Stomach smooth muscle (tissue), 2 donors: ENCODE data around the gene ZMPSTE24.
A peak's percentile ranks its signal among the peaks of the same experiment; 100 is the strongest.

Source experiments
- H3K27ac ChIP-seq: one replicate; pipeline ENCODE4 v1.7.0; 2013; ENCODE audit warnings: mild to moderate bottlenecking, low read length, inconsistent platforms
- H3K27me3 ChIP-seq, 2 donors: one replicate each; pipeline ENCODE4 v1.7.0; 2013; ENCODE audit warnings: low read length in 2 of 2; ENCODE audit not compliant: insufficient read depth in 2 of 2, control insufficient read depth in 1 of 2
- H3K36me3 ChIP-seq, 2 donors: one replicate each; pipeline ENCODE4 v1.7.0; 2013; ENCODE audit warnings: low read length in 2 of 2; ENCODE audit not compliant: control insufficient read depth in 2 of 2, insufficient read depth in 2 of 2
- H3K4me1 ChIP-seq: one replicate; pipeline ENCODE4 v1.7.0; 2013; ENCODE audit warnings: low read length; ENCODE audit not compliant: control insufficient read depth, insufficient read depth
- H3K4me3 ChIP-seq, 2 donors: one replicate each; pipeline ENCODE4 v1.7.0; 2013; ENCODE audit warnings: low read length in 2 of 2
- H3K9ac ChIP-seq, 2 donors: one replicate each; pipeline ENCODE4 v1.7.0; 2013; ENCODE audit warnings: low read length in 2 of 2, mild to moderate bottlenecking in 1 of 2
- H3K9me3 ChIP-seq, 2 donors: one replicate each; pipeline ENCODE4 v1.7.0; 2013; ENCODE audit warnings: low read length in 2 of 2; ENCODE audit not compliant: control insufficient read depth in 2 of 2
- donor health status: healthy.
- donor health status: Pancreatic carcinoma.

Gene ZMPSTE24

GRCh38 chr1:40311692-40312091 lies 53.7 kb downstream of the ZMPSTE24 start:
- H3K27ac ChIP-seq = no peak overlapping the region
- peaks cover 8 to 11% of the 10 kb centered on the region in 2 donors for H3K27me3 ChIP-seq
- no peaks in the 10 kb centered on the region for H3K36me3 ChIP-seq
- H3K9me3 ChIP-seq = no peaks in the 10 kb centered on the region
- H3K4me3 ChIP-seq = no peak overlapping the region
- H3K9ac ChIP-seq = no peak overlapping the region
- H3K4me1 ChIP-seq = peaks cover 30% of the 10 kb centered on the region

- peaks cover 34% of the 10 kb centered on the region for H3K4me1 ChIP-seq
These were observed 54.5 kb downstream of the ZMPSTE24 start for GRCh38 chr1:40312238-40313205.

GRCh38 chr1:40313329-40313957 lies 55.4 kb downstream of the ZMPSTE24 start:
- Histone ChIP-seq H3K9me3 (no peaks in the 10 kb centered on the region), H3K4me3 (no peak overlapping the region), H3K4me1 (peaks cover 29% of the 10 kb centered on the region), H3K9ac (no peak overlapping the region), H3K27me3 (peaks cover 19 to 24% of the 10 kb centered on the region in 2 donors), H3K36me3 (no peaks in the 10 kb centered on the region), H3K27ac (no peak overlapping the region)

More at GRCh38 chr1:40312238-40313205, 54.5 kb downstream of the ZMPSTE24 start:
- H3K27me3 ChIP-seq = peaks cover 14 to 20% of the 10 kb centered on the region in 2 donors
- no peak overlapping the region for H3K27ac ChIP-seq
- no peak overlapping the region for H3K4me3 ChIP-seq
- no peak overlapping the region for H3K9ac ChIP-seq
- H3K9me3 ChIP-seq = no peaks in the 10 kb centered on the region
- H3K36me3 ChIP-seq = no peaks in the 10 kb centered on the region

- Histone ChIP-seq H3K4me1 (peaks cover 29% of the 10 kb centered on the region), H3K4me3 (peak overlapping the region in 1 of 2 donors; percentile 71), H3K9ac (peak overlapping the region in 1 of 2 donors; percentile 71), H3K9me3 (no peaks in the 10 kb centered on the region), H3K27me3 (peaks cover 21 to 26% of the 10 kb centered on the region in 2 donors), H3K27ac (peak overlapping the region; percentile 41), H3K36me3 (no peaks in the 10 kb centered on the region)
These were observed 56.1 kb downstream of the ZMPSTE24 start for GRCh38 chr1:40313958-40314720.

GRCh38 chr1:40314721-40315238 lies 56.7 kb downstream of the ZMPSTE24 start:
- Histone ChIP-seq H3K9me3 (no peaks in the 10 kb centered on the region), H3K27ac (peak overlapping the region; percentile 41), H3K36me3 (no peaks in the 10 kb centered on the region), H3K4me1 (peaks cover 29% of the 10 kb centered on the region), H3K27me3 (peaks cover 21 to 28% of the 10 kb centered on the region in 2 donors), H3K4me3 (peak overlapping the region; percentile 65 to 71), H3K9ac (peak overlapping the region; percentile 62 to 71)

- Histone ChIP-seq H3K27me3 (peaks cover 21 to 28% of the 10 kb centered on the region in 2 donors), H3K36me3 (no peaks in the 10 kb centered on the region), H3K9ac (peak overlapping the region; percentile 62 to 71), H3K9me3 (no peaks in the 10 kb centered on the region), H3K4me1 (peaks cover 29% of the 10 kb centered on the region), H3K4me3 (peak overlapping the region; percentile 65 to 71), H3K27ac (peak overlapping the region; percentile 41)
These were observed 57.3 kb downstream of the ZMPSTE24 start for GRCh38 chr1:40315239-40315794.

GRCh38 chr1:40315795-40316594 lies 58.0 kb downstream of the ZMPSTE24 start:
- Histone ChIP-seq H3K4me3 (peak overlapping the region; percentile 60 to 71), H3K4me1 (peaks cover 29% of the 10 kb centered on the region), H3K27ac (no peak overlapping the region), H3K36me3 (no peaks in the 10 kb centered on the region), H3K9me3 (no peaks in the 10 kb centered on the region), H3K9ac (peak overlapping the region; percentile 15 to 42), H3K27me3 (peaks cover 21 to 28% of the 10 kb centered on the region in 2 donors)

GRCh38 chr1:40316595-40317393 lies 58.8 kb downstream of the ZMPSTE24 start, which contains the start of gene COL9A2:
COL9A2 (minus strand) TSS chr1:40317286; CDS start chr1:40317197, 89 bp downstream.
- H3K4me3 ChIP-seq = peak within 1 kb of the TSS; percentile 60 to 71
- H3K4me1 ChIP-seq = peaks cover 29% of the 10 kb centered on the region
- no peak within 1 kb of the TSS for H3K27ac ChIP-seq
- peaks cover 21 to 28% of the 10 kb centered on the region in 2 donors for H3K27me3 ChIP-seq
- no peak within 1 kb of the TSS for H3K9ac ChIP-seq
- no peaks in the 10 kb centered on the region for H3K36me3 ChIP-seq
- H3K9me3 ChIP-seq = no peaks in the 10 kb centered on the region
